Measurements from ENCODE around the gene EHMT1. TPM values are rescaled to one million over a fixed set of nuclear protein-coding genes. Genes with fewer than 3 reads are reported as not detected.
A peak's percentile ranks its signal among the peaks of the same experiment; 100 is the strongest.

Gene EHMT1
- total RNA-seq, 4 donors from 2014 or later, result 38.6 to 77.8 (median 54.3) TPM

DNA sequence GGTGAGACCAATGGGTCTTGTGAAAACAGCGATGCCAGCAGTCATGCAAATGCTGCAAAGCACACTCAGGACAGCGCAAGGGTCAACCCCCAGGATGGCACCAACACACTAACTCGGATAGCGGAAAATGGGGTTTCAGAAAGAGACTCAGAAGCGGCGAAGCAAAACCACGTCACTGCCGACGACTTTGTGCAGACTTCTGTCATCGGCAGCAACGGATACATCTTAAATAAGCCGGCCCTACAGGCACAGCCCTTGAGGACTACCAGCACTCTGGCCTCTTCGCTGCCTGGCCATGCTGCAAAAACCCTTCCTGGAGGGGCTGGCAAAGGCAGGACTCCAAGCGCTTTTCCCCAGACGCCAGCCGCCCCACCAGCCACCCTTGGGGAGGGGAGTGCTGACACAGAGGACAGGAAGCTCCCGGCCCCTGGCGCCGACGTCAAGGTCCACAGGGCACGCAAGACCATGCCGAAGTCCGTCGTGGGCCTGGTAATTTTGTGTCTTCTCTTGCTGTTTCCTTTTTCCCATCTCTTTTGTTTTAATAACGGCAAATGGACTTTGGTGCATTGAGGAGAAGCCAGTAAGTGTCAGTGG is 98.0 kb downstream of the EHMT1 start:
- Histone ChIP-seq H3K36me3 (peaks cover 0 to 26% of the 10 kb centered on the region in 2 donors), H3K27me3 (no peaks in the 10 kb centered on the region), H3K4me1 (peaks cover 0 to 13% of the 10 kb centered on the region in 2 donors), H3K27ac (peak overlapping the region in 1 of 4 donors; percentile 39), H3K4me3 (no peak overlapping the region), H3K9me3 (no peaks in the 10 kb centered on the region)
- DNase-seq (no peak), ATAC-seq (no peak)
- TF ChIP-seq POLR2A (IDR thresholded peaks at IDR 0.05), result no peak
- TF ChIP-seq, protein P1, sequence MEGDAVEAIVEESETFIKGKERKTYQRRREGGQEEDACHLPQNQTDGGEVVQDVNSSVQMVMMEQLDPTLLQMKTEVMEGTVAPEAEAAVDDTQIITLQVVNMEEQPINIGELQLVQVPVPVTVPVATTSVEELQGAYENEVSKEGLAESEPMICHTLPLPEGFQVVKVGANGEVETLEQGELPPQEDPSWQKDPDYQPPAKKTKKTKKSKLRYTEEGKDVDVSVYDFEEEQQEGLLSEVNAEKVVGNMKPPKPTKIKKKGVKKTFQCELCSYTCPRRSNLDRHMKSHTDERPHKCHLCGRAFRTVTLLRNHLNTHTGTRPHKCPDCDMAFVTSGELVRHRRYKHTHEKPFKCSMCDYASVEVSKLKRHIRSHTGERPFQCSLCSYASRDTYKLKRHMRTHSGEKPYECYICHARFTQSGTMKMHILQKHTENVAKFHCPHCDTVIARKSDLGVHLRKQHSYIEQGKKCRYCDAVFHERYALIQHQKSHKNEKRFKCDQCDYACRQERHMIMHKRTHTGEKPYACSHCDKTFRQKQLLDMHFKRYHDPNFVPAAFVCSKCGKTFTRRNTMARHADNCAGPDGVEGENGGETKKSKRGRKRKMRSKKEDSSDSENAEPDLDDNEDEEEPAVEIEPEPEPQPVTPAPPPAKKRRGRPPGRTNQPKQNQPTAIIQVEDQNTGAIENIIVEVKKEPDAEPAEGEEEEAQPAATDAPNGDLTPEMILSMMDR (IDR thresholded peaks at IDR 0.05 in 4 of 5, conservative IDR thresholded peaks at IDR 0.05 in 1 of 5), result no peak
- intact Hi-C loops (cut with DNase I; ENCODE audit: low total_unique reads), result no loop called here
- in situ Hi-C loops (cut with MboI; ENCODE audit: low sequenced_read_pairs in 4 of 4), result no loop called here

DNA sequence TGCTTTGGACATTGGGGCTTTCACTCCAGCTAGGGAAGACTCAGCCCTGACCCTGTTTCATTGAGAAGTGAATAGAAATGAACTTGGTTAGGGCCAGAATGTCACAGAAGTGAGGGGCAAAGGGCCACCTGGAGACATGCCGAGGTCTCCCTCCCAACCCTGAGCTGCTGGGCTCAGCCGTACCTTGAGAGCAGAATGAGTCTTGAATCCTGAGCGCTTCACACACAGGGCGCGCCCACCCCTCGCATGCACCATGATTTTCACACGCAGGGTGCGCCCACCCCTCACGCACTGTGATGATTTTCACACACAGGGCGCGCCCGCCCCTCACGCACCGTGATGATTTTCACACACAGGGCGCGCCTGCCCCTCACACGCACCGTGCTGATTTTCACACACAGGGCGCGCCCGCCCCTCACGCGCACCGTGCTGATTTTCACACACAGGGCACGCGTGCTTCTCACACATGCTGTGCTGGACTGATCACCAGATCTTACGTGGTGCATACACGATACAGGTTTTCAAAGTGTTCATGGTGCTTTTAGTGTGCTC is 99.0 kb downstream of the EHMT1 start:
- intact Hi-C loops (cut with DNase I; ENCODE audit: low total_unique reads) (no loop called here), in situ Hi-C loops (cut with MboI; ENCODE audit: low sequenced_read_pairs in 4 of 4) (no loop called here)
- Histone ChIP-seq H3K36me3 (peaks cover 0 to 20% of the 10 kb centered on the region in 2 donors), H3K27ac (no peak overlapping the region), H3K27me3 (no peaks in the 10 kb centered on the region), H3K9me3 (no peaks in the 10 kb centered on the region), H3K4me3 (no peak overlapping the region), H3K4me1 (peaks cover 0 to 13% of the 10 kb centered on the region in 2 donors)
- ATAC-seq, result no peak
- TF ChIP-seq, protein P1 (IDR thresholded peaks at IDR 0.05 in 4 of 5, conservative IDR thresholded peaks at IDR 0.05 in 1 of 5), result no peak
- no peak for TF ChIP-seq POLR2A (IDR thresholded peaks at IDR 0.05)
- no peak for DNase-seq

GRCh38 chr9:137719194-137719593 is 100.4 kb downstream of the EHMT1 start:
- in situ Hi-C loops (cut with MboI; ENCODE audit: low sequenced_read_pairs in 4 of 4), result no loop called here
- ATAC-seq, result no peak
- intact Hi-C loops (cut with DNase I; ENCODE audit: low total_unique reads), result no loop called here

DNA sequence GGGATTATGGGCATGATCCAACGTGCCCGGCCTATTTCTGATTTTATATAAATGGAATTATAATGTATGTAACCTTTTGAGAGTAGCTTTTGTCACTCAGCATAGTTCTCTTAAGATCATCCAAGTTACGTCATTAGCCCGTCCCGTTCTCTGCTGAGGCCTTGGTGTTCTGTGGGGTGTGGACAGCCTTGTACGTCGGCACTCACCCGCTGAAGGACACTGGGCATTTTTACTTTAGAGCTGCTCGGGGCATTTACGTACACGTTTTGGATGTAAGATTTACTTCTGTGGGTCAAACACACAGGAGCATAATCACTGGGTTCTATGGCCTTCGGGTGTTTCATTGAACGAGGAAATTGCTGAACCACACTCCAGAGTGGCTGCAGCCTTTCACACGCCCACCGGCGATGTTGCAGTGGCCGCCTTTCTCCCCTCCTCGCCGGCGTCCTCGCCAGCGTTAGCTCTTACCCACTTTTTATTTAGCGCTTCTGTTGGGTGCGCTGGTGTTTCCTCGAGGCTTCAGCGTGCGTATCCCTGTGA is 101.8 kb downstream of the EHMT1 start:
- no peak for ATAC-seq
- Histone ChIP-seq H3K27ac (peak overlapping the region in 2 of 4 donors; percentile 13 to 41), H3K27me3 (no peaks in the 10 kb centered on the region), H3K4me3 (no peak overlapping the region), H3K9me3 (no peaks in the 10 kb centered on the region), H3K36me3 (peaks cover 0 to 20% of the 10 kb centered on the region in 2 donors), H3K4me1 (peaks cover 9 to 12% of the 10 kb centered on the region in 2 donors)
- in situ Hi-C loops (cut with MboI; ENCODE audit: low sequenced_read_pairs in 4 of 4), result no loop called here
- intact Hi-C loops (cut with DNase I; ENCODE audit: low total_unique reads), result no loop called here
- TF ChIP-seq, protein P1 (IDR thresholded peaks at IDR 0.05 in 4 of 5, conservative IDR thresholded peaks at IDR 0.05 in 1 of 5), result no peak
- DNase-seq, result no peak

More at GRCh38 chr9:137719194-137719593, 100.4 kb downstream of the EHMT1 start:
- Histone ChIP-seq H3K4me3 (no peak overlapping the region), H3K4me1 (peaks cover 9 to 19% of the 10 kb centered on the region in 2 donors), H3K27me3 (no peaks in the 10 kb centered on the region), H3K36me3 (peaks cover 0 to 20% of the 10 kb centered on the region in 2 donors), H3K27ac (peak overlapping the region in 1 of 4 donors; percentile 30), H3K9me3 (no peaks in the 10 kb centered on the region)
- no peak for TF ChIP-seq POLR2A (IDR thresholded peaks at IDR 0.05)
- TF ChIP-seq, protein P1 (IDR thresholded peaks at IDR 0.05 in 4 of 5, conservative IDR thresholded peaks at IDR 0.05 in 1 of 5), result no peak
- no peak for DNase-seq
